GM06990 (cell line): ENCODE data around the gene CAPN10.

ENCODE experiments used
- DNase-seq: peaks from one replicate; pipeline ENCODE4 v3.0.0-alpha.2; 2011; ENCODE audit not compliant: insufficient read length; ENCODE audit errors: extremely low read depth
- H3K27me3 ChIP-seq: replicated peaks from 2 replicates; pipeline ENCODE4 v1.6.0; 2011; ENCODE audit warnings: low read length; ENCODE audit not compliant: control insufficient read depth, insufficient read depth
- H3K36me3 ChIP-seq: 2 replicates; pipeline ENCODE4 v1.5.1; 2011; ENCODE audit warnings: low read length; ENCODE audit not compliant: control insufficient read depth, insufficient read depth
- H3K4me3 ChIP-seq: replicated peaks from 2 replicates; pipeline ENCODE4 v1.5.1; 2011; ENCODE audit warnings: low read depth, mild to moderate bottlenecking, control low read depth, low read length
- CTCF ChIP-seq: IDR thresholded peaks from 2 replicates; pipeline ENCODE4 v1.5.1; 2011; ENCODE audit warnings: low read length, control low read depth, mild to moderate bottlenecking, inconsistent platforms; ENCODE audit not compliant: insufficient read depth, poor library complexity, severe bottlenecking

CAPN10 gene

GRCh38 chr2:240619506-240620148, 33.1 kb downstream of the CAPN10 start:
- TF ChIP-seq CTCF, result no peak
- Histone ChIP-seq H3K36me3 (no peaks in the 10 kb centered on the region; the same call in 1 of the 2 replicates), H3K4me3 (no peak overlapping the region), H3K27me3 (no peaks in the 10 kb centered on the region)
- no peak for DNase-seq

- Histone ChIP-seq H3K4me3 (no peak overlapping the region), H3K36me3 (no peaks in the 10 kb centered on the region; the same call in 1 of the 2 replicates), H3K27me3 (no peaks in the 10 kb centered on the region)
- no peak for DNase-seq
- TF ChIP-seq CTCF, result no peak
Observed at GRCh38 chr2:240620149-240620731, 33.7 kb downstream of the CAPN10 start.

GRCh38 chr2:240620859-240621258, 34.3 kb downstream of the CAPN10 start:
- no peaks in the 10 kb centered on the region for H3K27me3 ChIP-seq
- DNase-seq, result no peak
- no peaks in the 10 kb centered on the region; the same call in 1 of the 2 replicates for H3K36me3 ChIP-seq
- no peak for TF ChIP-seq CTCF
- H3K4me3 ChIP-seq, result no peak overlapping the region

DNA sequence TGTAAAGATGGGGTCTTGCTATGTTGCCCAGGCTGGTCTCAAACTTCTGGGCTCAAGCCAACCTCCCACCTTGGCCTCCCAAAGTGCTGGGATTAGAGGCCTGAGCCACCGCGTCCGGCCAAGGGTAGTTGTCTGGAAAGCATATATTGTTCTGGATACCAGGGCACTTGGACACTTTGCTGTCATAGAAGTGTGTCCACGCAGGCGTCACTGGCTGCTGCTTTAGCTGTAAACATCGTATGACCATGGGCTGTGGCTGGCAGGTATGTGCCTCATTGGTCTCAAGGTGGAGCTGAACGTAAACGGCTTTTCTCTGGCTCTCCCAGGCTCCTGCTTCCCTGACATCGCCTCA, 35.5 kb downstream of the CAPN10 start:
- no peak for TF ChIP-seq CTCF
- DNase-seq, result no peak
- Histone ChIP-seq H3K27me3 (no peaks in the 10 kb centered on the region), H3K36me3 (no peaks in the 10 kb centered on the region; the same call in 1 of the 2 replicates), H3K4me3 (no peak overlapping the region)

GRCh38 chr2:240622531-240623235, 36.1 kb downstream of the CAPN10 start:
- no peak for TF ChIP-seq CTCF
- no peaks in the 10 kb centered on the region for H3K27me3 ChIP-seq
- no peaks in the 10 kb centered on the region; the same call in 1 of the 2 replicates for H3K36me3 ChIP-seq
- H3K4me3 ChIP-seq, result no peak overlapping the region
- DNase-seq, result no peak
